GM10266 (cell line): ENCODE data around the gene CEACAM6.

Experiments used
- DNase-seq: peaks from one replicate; pipeline ENCODE4 v3.0.0; 2012; ENCODE audit errors: extremely low spot score
- CTCF ChIP-seq: IDR thresholded peaks from 2 replicates; pipeline ENCODE4 v1.5.1; 2012; ENCODE audit warnings: mild to moderate bottlenecking, low read depth; ENCODE audit not compliant: control insufficient read depth, insufficient read depth; ENCODE audit errors: missing control alignments

The CEACAM6 gene

GRCh38 chr19:41810301-41810700 is 55.0 kb downstream of the CEACAM6 start:
- TF ChIP-seq CTCF, result no peak
- DNase-seq, result no peak

DNA sequence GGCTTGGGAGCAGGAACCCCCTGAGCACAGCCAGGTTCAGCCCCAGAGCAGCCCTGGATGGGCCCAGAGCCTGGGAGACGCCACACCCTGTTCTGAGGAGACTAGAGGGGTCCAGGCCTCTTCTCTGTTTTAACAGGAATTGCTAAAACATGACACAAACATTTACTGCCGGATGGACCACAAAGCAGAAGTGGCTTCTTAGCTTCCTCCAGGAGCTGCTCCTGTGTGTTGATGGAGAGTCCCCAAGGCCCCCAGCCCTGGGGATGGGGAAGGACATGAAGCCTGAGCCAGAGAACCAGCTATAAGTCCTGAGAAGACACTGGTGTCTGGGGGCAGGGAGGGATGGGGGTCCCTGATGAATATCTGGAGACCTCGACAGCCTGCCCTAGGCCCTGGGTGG is 55.7 kb downstream of the CEACAM6 start:
- no peak for TF ChIP-seq CTCF
- no peak for DNase-seq

GRCh38 chr19:41811981-41812380 is 56.7 kb downstream of the CEACAM6 start:
- DNase-seq, result no peak
- no peak for TF ChIP-seq CTCF

DNA sequence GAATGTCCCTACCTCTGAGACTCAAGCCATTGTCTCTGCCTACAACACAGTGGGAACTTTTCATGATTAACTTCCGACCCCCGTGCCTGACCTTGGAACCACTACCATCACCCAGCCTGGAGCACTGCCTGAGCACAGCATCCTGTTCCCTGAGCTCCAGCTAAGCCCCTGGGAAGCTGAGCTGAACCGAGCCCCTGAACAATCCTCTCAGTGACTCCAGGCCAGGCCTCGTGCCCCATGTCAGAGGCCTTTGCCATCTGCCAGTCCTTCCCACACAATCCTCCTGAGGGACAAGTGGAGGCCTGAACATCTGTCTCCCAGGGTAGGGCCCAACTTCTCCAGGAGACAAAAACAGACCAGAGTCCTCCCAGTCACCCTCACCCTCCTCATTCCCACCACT is 58.6 kb downstream of the CEACAM6 start:
- no peak for TF ChIP-seq CTCF

GRCh38 chr19:41815301-41815700 is 60.0 kb downstream of the CEACAM6 start:
- TF ChIP-seq CTCF, result no peak
- DNase-seq, result no peak

More for the DNA sequence above, 58.6 kb downstream of the CEACAM6 start:
- no peak for DNase-seq

DNA sequence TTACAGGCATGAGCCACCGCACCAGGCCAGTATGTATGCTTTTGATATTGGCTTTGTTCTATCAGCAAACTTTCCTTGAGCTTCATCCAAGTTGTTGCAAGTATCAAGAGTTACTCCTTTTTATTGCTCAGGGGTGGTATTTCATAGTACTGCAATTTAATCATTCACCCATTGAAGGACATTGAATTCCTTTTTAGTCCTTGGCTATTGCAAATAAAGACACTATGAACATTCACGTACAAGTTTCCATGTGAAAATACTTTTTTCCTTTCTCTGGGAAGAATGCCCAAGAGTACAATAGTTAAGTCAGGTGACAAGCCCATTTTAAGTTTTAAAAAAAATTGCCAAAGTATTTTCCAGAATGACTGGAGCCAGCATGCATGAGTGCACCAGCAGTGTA is 61.4 kb downstream of the CEACAM6 start:
- no peak for TF ChIP-seq CTCF
- DNase-seq, result no peak

- DNase-seq, result peak; percentile 79
- peak; percentile 70 for TF ChIP-seq CTCF
These were observed 65.8 kb downstream of the CEACAM6 start for GRCh38 chr19:41821003-41821735.
